ENCODE results near the gene MFN2.

MFN2 gene

DNA sequence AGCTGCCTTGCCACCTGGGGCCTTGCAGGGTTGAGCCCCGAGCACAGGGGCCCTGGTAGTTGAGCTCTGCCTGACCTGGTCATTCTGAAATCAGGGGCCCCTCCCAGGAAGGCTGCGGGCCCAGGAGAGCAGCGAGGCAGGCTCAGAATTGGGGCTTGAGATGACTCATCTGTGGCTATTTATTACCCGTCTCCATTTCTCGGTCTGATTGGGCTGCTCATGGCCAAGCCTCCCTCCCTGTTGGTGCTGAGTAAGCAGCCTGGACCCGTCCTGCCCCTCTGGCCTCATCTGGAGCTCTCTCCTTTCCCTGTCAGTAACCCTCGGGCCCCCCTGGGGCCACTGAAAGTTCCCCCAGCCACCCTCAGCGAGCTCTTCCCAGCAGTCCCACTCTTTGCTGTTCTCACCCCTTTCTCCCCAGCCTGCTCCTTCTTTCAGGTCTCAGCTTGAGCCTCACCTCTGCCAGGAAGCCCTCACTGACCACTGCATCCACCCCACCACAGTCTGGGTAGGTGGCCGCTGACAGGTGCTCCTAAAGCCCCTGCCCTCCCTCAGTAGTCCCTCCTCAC is 71.8 kb downstream of the MFN2 start:
- H3K4me3 ChIP-seq (ENCODE audit: extremely low read depth, insufficient read depth, low read length, poor library complexity, severe bottlenecking), result no peak overlapping the region
- H3K36me3 ChIP-seq (ENCODE audit: control insufficient read depth, insufficient read depth, low read length), result no peaks in the 10 kb centered on the region
- WGBS, 2 experiments (ENCODE audit: insufficient coverage in 2 of 2), result 25 to 37% methylated on average over 9 of the region's 9 CpGs
- peaks cover 16% of the 10 kb centered on the region for H3K4me1 ChIP-seq (ENCODE audit: control insufficient read depth, insufficient read depth, low read length, poor library complexity, severe bottlenecking)
- H3K27ac ChIP-seq (ENCODE audit: low read depth, low read length, severe bottlenecking), result no peak overlapping the region
- no peaks in the 10 kb centered on the region for H3K9me3 ChIP-seq (ENCODE audit: control insufficient read depth, low read length)

DNA sequence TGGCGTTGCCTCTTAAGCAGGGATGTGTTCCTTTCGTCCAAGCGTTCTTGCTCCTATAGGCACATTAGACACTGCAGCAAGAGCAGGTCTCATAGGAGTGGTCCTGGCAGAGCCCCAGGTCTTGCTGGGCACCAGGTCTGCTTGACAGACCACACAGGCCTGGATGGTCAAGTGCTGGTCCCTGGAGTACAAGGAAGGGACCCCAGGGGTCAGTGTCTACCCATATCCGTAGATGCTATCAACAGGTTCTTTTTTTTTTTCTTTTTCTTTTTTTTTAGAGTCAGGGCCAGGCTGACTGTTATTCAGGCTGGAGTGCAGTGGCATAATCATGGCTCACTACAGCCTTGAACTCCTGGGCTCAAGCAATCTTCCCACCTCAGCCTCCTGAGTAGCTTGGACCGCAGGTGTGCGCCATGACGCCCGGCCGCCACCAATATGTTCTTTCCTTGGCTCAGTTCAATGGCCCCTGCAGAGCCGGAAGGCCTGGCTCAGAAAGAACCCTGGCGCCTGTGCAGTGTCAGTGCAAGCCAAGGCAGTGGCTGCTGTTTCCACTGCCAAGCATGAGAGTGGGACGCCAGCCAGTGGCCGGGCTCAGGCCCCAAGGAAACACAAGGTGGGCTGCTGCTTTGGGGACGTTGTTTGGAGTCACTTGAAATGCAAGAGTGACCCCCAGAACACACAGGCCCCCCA is 72.9 kb downstream of the MFN2 start:
- no peaks in the 10 kb centered on the region for H3K9me3 ChIP-seq (ENCODE audit: control insufficient read depth, low read length)
- H3K4me1 ChIP-seq (ENCODE audit: control insufficient read depth, insufficient read depth, low read length, poor library complexity, severe bottlenecking), result peaks cover 16% of the 10 kb centered on the region
- peak overlapping the region; percentile 51 for H3K27ac ChIP-seq (ENCODE audit: low read depth, low read length, severe bottlenecking)
- 88 to 96% methylated on average over 10 to 13 of the region's 14 CpGs for WGBS, 2 experiments (ENCODE audit: insufficient coverage in 2 of 2)
- no peaks in the 10 kb centered on the region for H3K36me3 ChIP-seq (ENCODE audit: control insufficient read depth, insufficient read depth, low read length)
- H3K4me3 ChIP-seq (ENCODE audit: extremely low read depth, insufficient read depth, low read length, poor library complexity, severe bottlenecking), result no peak overlapping the region

DNA sequence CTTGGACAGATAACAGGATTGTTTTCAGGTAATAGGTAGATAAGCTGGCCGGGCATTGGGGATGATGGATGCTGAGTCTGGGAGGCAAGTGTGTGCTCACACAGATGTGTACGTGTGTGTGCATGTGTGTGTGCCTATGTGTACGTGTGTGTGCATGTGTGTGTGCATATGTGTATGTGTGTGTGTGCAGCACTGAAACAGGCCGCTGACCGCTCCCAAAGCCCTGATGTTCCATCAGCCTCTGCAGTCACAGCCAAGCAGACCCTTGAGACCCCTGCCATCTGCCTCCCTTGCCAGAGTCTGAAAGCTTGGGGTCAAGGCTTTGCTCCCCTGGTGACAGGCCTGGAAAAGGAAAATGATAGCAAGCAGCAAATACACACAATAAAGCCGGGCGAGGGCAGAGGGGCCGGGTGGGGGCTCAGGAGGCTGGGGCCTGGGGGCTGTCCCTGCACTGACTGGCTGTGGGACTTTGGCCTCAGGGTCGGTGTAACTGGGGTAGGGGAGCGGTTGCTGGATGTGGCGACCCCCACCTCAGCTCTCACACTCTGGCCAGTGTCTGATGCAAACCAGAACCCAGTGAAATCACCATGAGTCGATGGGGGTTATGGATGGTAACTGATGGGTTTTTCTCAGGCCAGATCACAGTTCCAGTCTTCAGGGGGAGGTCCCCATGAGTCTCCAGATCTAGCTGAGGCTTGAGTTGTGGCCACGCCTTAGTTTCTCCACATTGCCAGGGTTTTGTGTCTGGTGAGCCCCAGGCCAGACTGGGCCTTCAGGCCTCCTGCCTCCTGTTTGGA is 73.7 kb downstream of the MFN2 start:
- H3K36me3 ChIP-seq (ENCODE audit: control insufficient read depth, insufficient read depth, low read length), result no peaks in the 10 kb centered on the region
- H3K4me3 ChIP-seq (ENCODE audit: extremely low read depth, insufficient read depth, low read length, poor library complexity, severe bottlenecking), result no peak overlapping the region
- peak overlapping the region; percentile 51 for H3K27ac ChIP-seq (ENCODE audit: low read depth, low read length, severe bottlenecking)
- no peaks in the 10 kb centered on the region for H3K9me3 ChIP-seq (ENCODE audit: control insufficient read depth, low read length)
- WGBS, 2 experiments (ENCODE audit: insufficient coverage in 2 of 2), result 85 to 87% methylated on average over 3 to 12 of the region's 13 CpGs
- H3K4me1 ChIP-seq (ENCODE audit: control insufficient read depth, insufficient read depth, low read length, poor library complexity, severe bottlenecking), result peaks cover 16% of the 10 kb centered on the region

DNA sequence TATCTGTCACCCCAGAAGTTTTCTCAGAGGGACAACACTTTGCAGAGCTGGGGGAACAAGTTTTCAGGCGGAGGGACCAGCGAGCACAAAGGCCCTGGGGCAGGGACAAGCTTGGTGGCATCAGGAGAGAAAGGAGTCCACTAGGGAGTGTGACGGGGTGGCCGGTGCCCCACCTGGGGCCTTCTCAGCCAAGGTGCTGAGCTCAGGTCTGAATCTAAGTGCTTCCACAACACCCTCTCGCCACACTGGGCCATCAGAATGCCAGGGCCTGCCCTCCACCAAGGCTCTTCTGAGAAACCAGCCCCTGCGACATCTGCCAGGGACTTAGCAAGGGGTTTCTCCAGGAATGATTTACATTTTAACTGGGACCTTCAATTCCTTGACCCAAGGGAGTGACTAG is 75.0 kb downstream of the MFN2 start:
- H3K27ac ChIP-seq (ENCODE audit: low read depth, low read length, severe bottlenecking), result no peak overlapping the region
- peaks cover 16% of the 10 kb centered on the region for H3K4me1 ChIP-seq (ENCODE audit: control insufficient read depth, insufficient read depth, low read length, poor library complexity, severe bottlenecking)
- 74 to 79% methylated on average over 5 of the region's 6 CpGs for WGBS, 2 experiments (ENCODE audit: insufficient coverage in 2 of 2)
- no peaks in the 10 kb centered on the region for H3K36me3 ChIP-seq (ENCODE audit: control insufficient read depth, insufficient read depth, low read length)
- H3K9me3 ChIP-seq (ENCODE audit: control insufficient read depth, low read length), result no peaks in the 10 kb centered on the region
- H3K4me3 ChIP-seq (ENCODE audit: extremely low read depth, insufficient read depth, low read length, poor library complexity, severe bottlenecking), result no peak overlapping the region

DNA sequence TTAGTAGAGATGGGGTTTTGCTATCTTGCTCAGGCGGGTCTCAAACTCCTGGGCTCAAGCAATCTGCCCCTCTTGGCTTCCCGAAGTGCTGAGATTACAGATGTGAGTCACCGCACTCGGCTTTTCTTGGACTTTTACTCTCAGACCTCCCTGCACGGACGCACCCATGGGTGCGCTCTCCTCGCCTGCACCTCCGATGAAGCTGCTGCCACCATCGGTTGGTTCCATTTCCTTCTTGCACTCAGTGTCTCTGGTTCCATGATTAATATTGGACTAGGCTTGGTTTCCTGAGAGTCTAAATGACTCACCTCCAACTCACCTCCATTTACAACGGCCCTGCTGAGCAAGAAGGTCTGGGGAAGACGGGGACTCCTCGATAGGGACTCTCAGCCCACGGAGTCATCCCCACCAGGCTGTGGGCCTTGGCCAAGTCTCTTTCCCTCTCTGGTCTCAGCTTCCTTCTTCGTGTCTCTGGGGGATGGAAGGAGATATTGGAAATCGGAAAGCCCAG is 76.1 kb downstream of the MFN2 start:
- H3K4me1 ChIP-seq (ENCODE audit: control insufficient read depth, insufficient read depth, low read length, poor library complexity, severe bottlenecking), result peaks cover 16% of the 10 kb centered on the region
- H3K4me3 ChIP-seq (ENCODE audit: extremely low read depth, insufficient read depth, low read length, poor library complexity, severe bottlenecking), result no peak overlapping the region
- WGBS, 2 experiments (ENCODE audit: insufficient coverage in 2 of 2), result 91 to 95% methylated on average over 12 to 15 of the region's 16 CpGs
- no peaks in the 10 kb centered on the region for H3K36me3 ChIP-seq (ENCODE audit: control insufficient read depth, insufficient read depth, low read length)
- no peaks in the 10 kb centered on the region for H3K9me3 ChIP-seq (ENCODE audit: control insufficient read depth, low read length)
- no peak overlapping the region for H3K27ac ChIP-seq (ENCODE audit: low read depth, low read length, severe bottlenecking)

DNA sequence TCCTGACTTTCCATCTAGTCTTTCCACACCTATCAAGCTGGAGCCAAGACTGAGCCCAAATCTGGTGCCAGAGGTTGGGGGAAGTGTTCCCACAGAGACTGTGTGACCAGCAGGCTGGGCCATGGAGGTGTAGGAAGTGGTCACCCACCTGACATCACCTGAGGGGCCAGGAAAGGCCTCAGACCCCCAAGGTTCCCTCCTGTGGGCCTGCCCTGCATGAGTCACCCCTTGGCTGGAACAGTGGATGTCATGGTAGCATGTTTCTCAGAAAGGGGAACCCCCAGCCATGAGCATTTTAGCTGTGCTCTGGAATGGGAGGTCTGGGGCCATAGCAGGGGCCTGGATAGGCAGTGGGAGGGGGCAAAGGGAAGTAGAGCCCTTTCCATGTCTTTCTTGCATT is 77.1 kb downstream of the MFN2 start:
- H3K36me3 ChIP-seq (ENCODE audit: control insufficient read depth, insufficient read depth, low read length), result no peaks in the 10 kb centered on the region
- H3K27ac ChIP-seq (ENCODE audit: low read depth, low read length, severe bottlenecking), result no peak overlapping the region
- peaks cover 11% of the 10 kb centered on the region for H3K4me1 ChIP-seq (ENCODE audit: control insufficient read depth, insufficient read depth, low read length, poor library complexity, severe bottlenecking)
- H3K4me3 ChIP-seq (ENCODE audit: extremely low read depth, insufficient read depth, low read length, poor library complexity, severe bottlenecking), result no peak overlapping the region
- H3K9me3 ChIP-seq (ENCODE audit: control insufficient read depth, low read length), result no peaks in the 10 kb centered on the region

DNA sequence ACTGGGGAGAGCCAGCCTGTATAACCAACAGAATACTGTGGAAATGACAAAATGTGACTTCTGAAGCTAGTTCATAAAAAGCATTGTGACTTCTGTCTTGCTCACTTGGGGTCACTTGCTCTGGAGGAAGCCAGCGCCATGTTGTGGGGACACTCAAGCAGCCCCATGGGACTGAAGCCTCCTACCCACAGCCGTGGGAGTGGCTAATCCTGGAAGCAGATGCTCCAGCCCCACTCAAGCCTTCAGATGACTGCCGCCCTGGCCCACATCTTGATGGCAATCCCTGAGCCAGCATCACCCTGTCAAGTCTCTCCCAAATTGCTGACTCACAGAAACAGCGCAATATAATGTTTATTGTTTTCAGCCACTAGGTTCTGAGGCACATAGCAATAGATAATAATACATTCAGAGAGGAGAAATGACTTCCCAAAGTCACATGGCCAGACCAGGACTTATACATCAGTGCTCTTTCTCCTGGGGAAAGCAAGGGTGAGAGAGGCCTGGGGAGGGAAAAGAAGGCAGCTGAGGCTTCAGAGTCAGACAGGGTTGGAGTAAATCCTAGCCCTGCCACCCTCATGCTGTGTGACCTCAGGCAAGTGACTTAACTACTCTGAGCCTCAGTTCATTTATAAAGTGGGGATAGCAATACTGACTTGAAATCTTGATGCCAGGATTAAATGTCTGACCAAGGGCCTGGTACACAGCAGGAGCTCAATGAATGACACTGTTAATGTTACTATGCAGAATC is 77.9 kb downstream of the MFN2 start:
- WGBS, 2 experiments (ENCODE audit: insufficient coverage in 2 of 2), result 86 to 88% methylated on average over 2 to 4 of the region's 4 CpGs
- Histone ChIP-seq H3K4me3 (ENCODE audit: extremely low read depth, insufficient read depth, low read length, poor library complexity, severe bottlenecking) (no peak overlapping the region), H3K27ac (ENCODE audit: low read depth, low read length, severe bottlenecking) (no peak overlapping the region), H3K4me1 (ENCODE audit: control insufficient read depth, insufficient read depth, low read length, poor library complexity, severe bottlenecking) (peaks cover 9% of the 10 kb centered on the region), H3K9me3 (ENCODE audit: control insufficient read depth, low read length) (no peaks in the 10 kb centered on the region), H3K36me3 (ENCODE audit: control insufficient read depth, insufficient read depth, low read length) (no peaks in the 10 kb centered on the region)

DNA sequence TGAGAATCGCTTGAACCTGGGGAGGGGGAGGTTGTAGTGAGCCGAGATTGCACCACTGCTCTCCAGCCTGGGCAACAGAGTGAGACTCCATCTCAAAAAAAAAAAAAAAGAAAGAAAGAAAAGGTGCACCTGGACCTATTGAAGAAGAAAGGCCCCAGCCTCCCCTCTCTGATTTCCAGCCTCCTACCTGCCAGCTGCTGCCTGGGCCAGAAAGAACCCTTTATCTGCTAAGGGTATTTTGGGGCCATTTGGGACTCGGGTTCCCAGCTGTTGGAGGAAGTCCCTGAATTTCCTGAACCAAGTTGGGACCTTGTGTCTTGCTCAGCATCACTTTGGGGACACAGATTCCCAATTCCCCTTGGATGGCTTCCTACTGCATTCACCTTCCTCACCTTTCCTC is 79.0 kb downstream of the MFN2 start:
- Histone ChIP-seq H3K9me3 (ENCODE audit: control insufficient read depth, low read length) (no peaks in the 10 kb centered on the region), H3K4me1 (ENCODE audit: control insufficient read depth, insufficient read depth, low read length, poor library complexity, severe bottlenecking) (peaks cover 14% of the 10 kb centered on the region), H3K36me3 (ENCODE audit: control insufficient read depth, insufficient read depth, low read length) (no peaks in the 10 kb centered on the region), H3K27ac (ENCODE audit: low read depth, low read length, severe bottlenecking) (no peak overlapping the region), H3K4me3 (ENCODE audit: extremely low read depth, insufficient read depth, low read length, poor library complexity, severe bottlenecking) (no peak overlapping the region)
- 100% methylated on average over 1 to 3 of the region's 3 CpGs for WGBS, 2 experiments (ENCODE audit: insufficient coverage in 2 of 2)

DNA sequence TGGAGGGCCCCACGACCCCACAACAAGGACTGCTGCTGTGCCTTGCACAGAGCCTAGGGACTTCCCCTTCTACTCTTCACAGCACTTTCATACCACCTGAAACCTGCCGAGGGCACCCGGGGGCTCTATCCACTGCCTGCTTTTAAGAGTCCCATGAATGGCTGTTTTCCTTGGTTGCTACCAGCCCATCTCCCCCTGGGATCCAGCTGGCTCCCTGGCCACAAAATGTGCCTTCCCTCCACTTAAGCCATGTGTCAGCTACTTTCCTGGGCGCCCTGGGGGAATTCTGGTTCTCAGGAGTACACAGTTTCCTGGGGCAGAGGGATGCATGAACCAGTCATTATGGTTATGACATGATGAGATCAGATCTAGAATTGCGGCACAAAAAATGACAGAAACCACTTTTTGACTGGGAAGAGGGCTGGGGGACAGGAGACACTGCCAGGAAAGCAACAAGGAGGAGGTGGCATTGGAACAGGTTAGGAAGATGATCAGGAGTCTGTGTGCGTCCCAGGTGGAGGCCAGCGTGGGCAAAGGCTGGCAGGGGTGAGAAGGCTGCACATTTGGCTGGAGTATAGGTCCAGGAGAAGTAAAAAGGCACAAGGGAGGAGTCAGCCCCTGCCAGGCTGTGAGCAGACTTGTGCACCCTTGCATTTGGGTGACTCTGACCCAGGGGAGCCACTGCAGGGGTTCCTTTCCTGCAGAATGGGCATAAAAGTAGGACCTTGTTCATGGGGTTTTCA is 79.6 kb downstream of the MFN2 start:
- no peak overlapping the region for H3K27ac ChIP-seq (ENCODE audit: low read depth, low read length, severe bottlenecking)
- no peak overlapping the region for H3K4me3 ChIP-seq (ENCODE audit: extremely low read depth, insufficient read depth, low read length, poor library complexity, severe bottlenecking)
- peaks cover 9% of the 10 kb centered on the region for H3K4me1 ChIP-seq (ENCODE audit: control insufficient read depth, insufficient read depth, low read length, poor library complexity, severe bottlenecking)
- 71 to 72% methylated on average over 7 of the region's 7 CpGs for WGBS, 2 experiments (ENCODE audit: insufficient coverage in 2 of 2)
- no peaks in the 10 kb centered on the region for H3K9me3 ChIP-seq (ENCODE audit: control insufficient read depth, low read length)
- H3K36me3 ChIP-seq (ENCODE audit: control insufficient read depth, insufficient read depth, low read length), result no peaks in the 10 kb centered on the region

DNA sequence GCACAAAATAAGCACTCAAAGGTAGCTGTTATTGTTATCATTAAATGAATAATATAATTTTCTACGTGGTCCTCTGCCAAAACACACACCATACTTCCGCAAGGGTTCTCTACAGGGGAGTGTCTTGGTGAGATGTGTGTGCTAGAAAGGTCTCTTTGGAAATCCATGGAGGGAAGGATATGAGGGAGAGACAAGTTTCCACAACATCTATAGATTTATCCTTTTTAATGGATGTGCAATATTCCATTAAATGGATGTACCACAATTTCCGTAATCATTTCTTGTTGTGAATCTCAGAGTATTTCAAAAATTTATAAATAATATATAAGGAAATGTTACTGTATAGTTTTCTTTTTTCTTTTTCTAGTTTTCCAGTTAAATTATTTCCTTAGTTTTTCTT is 80.3 kb downstream of the MFN2 start:
- H3K4me3 ChIP-seq (ENCODE audit: extremely low read depth, insufficient read depth, low read length, poor library complexity, severe bottlenecking), result no peak overlapping the region
- no CpG with 5 or more reads among the region's 3 CpGs for WGBS, 2 experiments (ENCODE audit: insufficient coverage in 2 of 2)
- no peaks in the 10 kb centered on the region for H3K36me3 ChIP-seq (ENCODE audit: control insufficient read depth, insufficient read depth, low read length)
- H3K9me3 ChIP-seq (ENCODE audit: control insufficient read depth, low read length), result no peaks in the 10 kb centered on the region
- peaks cover 9% of the 10 kb centered on the region for H3K4me1 ChIP-seq (ENCODE audit: control insufficient read depth, insufficient read depth, low read length, poor library complexity, severe bottlenecking)
- H3K27ac ChIP-seq (ENCODE audit: low read depth, low read length, severe bottlenecking), result no peak overlapping the region
